NCI-H82 treated with DMSO at 0.1 percent for 48 hours (cell line): ENCODE results near the gene WIPF2.

Experiments used
- DNase-seq: peaks from one replicate; lab custom pipeline; 2025; ENCODE audit not compliant: unreplicated experiment; lab: John Stamatoyannopoulos, UW

The WIPF2 gene

GRCh38 chr17:40218740-40219593, at the start of gene WIPF2:
Gene WIPF2, plus strand, starts transcription at chr17:40219304. Its CDS starts 37,156 bp downstream, at chr17:40256460.
- peak; percentile 95 for DNase-seq

GRCh38 chr17:40170325-40170724, 48.8 kb upstream of the WIPF2 start:
- DNase-seq = no peak

- DNase-seq = no peak
Observed at GRCh38 chr17:40171750-40172149, 47.4 kb upstream of the WIPF2 start.

- no peak for DNase-seq
Observed at GRCh38 chr17:40173091-40173777, 45.9 kb upstream of the WIPF2 start.

GRCh38 chr17:40173778-40174135, 45.3 kb upstream of the WIPF2 start:
- DNase-seq = no peak

GRCh38 chr17:40174514-40174913, 44.6 kb upstream of the WIPF2 start:
- no peak for DNase-seq

GRCh38 chr17:40175928-40176753, 43.0 kb upstream of the WIPF2 start:
- DNase-seq = no peak

- no peak for DNase-seq
Observed at GRCh38 chr17:40176754-40177110, 42.4 kb upstream of the WIPF2 start.

- peak; percentile 59 for DNase-seq
Observed at GRCh38 chr17:40177275-40177874, 41.7 kb upstream of the WIPF2 start, which contains the start of gene RAPGEFL1. Gene RAPGEFL1, plus strand, starts transcription at chr17:40177470. Its CDS starts 392 bp downstream, at chr17:40177862.

GRCh38 chr17:40178021-40178601, 41.0 kb upstream of the WIPF2 start:
- DNase-seq = no peak

- DNase-seq = no peak
Observed at GRCh38 chr17:40178660-40179059, 40.4 kb upstream of the WIPF2 start.

- no peak for DNase-seq
Observed at GRCh38 chr17:40179923-40180659, 39.0 kb upstream of the WIPF2 start.

- no peak for DNase-seq
Observed at GRCh38 chr17:40180694-40181093, 38.4 kb upstream of the WIPF2 start.

GRCh38 chr17:40181205-40181604, 37.9 kb upstream of the WIPF2 start:
- DNase-seq = no peak

- no peak for DNase-seq
Observed at GRCh38 chr17:40182606-40183005, 36.5 kb upstream of the WIPF2 start.

- no peak for DNase-seq
Observed at GRCh38 chr17:40187238-40187637, 31.9 kb upstream of the WIPF2 start.

- no peak for DNase-seq
Observed at GRCh38 chr17:40188694-40189093, 30.4 kb upstream of the WIPF2 start.

- DNase-seq = no peak
Observed at GRCh38 chr17:40190197-40191021, 28.7 kb upstream of the WIPF2 start.
